HL-60/S4 (cell line): ENCODE data around the gene ARFGAP3.
"Not testable (repeated sequence)": the region's sequence is repeated elsewhere in the genome, so short reads cannot be mapped to it uniquely, and the experiment has no call there.

Source experiments
- in situ Hi-C: fragments of 300-500 bp; cut with MboI; formaldehyde crosslinking; loops from 2 replicates; pipeline ENCODE4 v1.14.3; 2022; ENCODE audit warnings: low sequenced_read_pairs

The ARFGAP3 gene

GRCh38 chr22:42799061-42799460 lies 58.0 kb downstream of the ARFGAP3 start:
- in situ Hi-C loops, result no loop called here

GRCh38 chr22:42797011-42797410 lies 60.1 kb downstream of the ARFGAP3 start:
- in situ Hi-C loops, result no loop called here

GRCh38 chr22:42796081-42796480 lies 61.0 kb downstream of the ARFGAP3 start:
- in situ Hi-C loops, result no loop called here

GRCh38 chr22:42794551-42795510 lies 62.2 kb downstream of the ARFGAP3 start:
- in situ Hi-C loops, result no loop called here

- in situ Hi-C loops, result no loop called here
These were observed 63.1 kb downstream of the ARFGAP3 start for GRCh38 chr22:42793848-42794405.

- in situ Hi-C loops, result no loop called here
These were observed 63.9 kb downstream of the ARFGAP3 start for GRCh38 chr22:42792909-42793847.

GRCh38 chr22:42792453-42792908 lies 64.6 kb downstream of the ARFGAP3 start:
- in situ Hi-C loops, result no loop called here

- in situ Hi-C loops, result no loop called here
These were observed 65.2 kb downstream of the ARFGAP3 start for GRCh38 chr22:42791721-42792452.

- in situ Hi-C loops, result no loop called here
These were observed 68.6 kb downstream of the ARFGAP3 start for GRCh38 chr22:42788466-42788865.

GRCh38 chr22:42788021-42788420 lies 69.1 kb downstream of the ARFGAP3 start:
- in situ Hi-C loops, result no loop called here

- in situ Hi-C loops, result no loop called here
These were observed 69.7 kb downstream of the ARFGAP3 start for GRCh38 chr22:42787357-42787736.

- in situ Hi-C loops, result no loop called here
These were observed 70.3 kb downstream of the ARFGAP3 start for GRCh38 chr22:42786606-42787356.

GRCh38 chr22:42785706-42786499 lies 71.2 kb downstream of the ARFGAP3 start:
- in situ Hi-C loops, result no loop called here

GRCh38 chr22:42782306-42782705 lies 74.8 kb downstream of the ARFGAP3 start:
- in situ Hi-C loops, result not testable (repeated sequence)

GRCh38 chr22:42780070-42780540 lies 77.0 kb downstream of the ARFGAP3 start:
- in situ Hi-C loops, result no loop called here

- in situ Hi-C loops, result no loop called here
These were observed 79.9 kb downstream of the ARFGAP3 start for GRCh38 chr22:42777126-42777525.

- in situ Hi-C loops, result no loop called here
These were observed 83.9 kb downstream of the ARFGAP3 start for GRCh38 chr22:42773167-42773566.

- in situ Hi-C loops, result no loop called here
These were observed 84.4 kb downstream of the ARFGAP3 start for GRCh38 chr22:42772647-42773046.
